Measurements from ENCODE around the gene SH3RF3. TPM values are rescaled to one million over a fixed set of nuclear protein-coding genes. Genes with fewer than 3 reads are reported as not detected.

SH3RF3 gene
- total and polyA plus RNA-seq, 2 of the 13 experiments (the other 11 are each of a cell fraction or from before 2014, with no cell fraction given) = 0.04 TPM; not detected in 1

DNA sequence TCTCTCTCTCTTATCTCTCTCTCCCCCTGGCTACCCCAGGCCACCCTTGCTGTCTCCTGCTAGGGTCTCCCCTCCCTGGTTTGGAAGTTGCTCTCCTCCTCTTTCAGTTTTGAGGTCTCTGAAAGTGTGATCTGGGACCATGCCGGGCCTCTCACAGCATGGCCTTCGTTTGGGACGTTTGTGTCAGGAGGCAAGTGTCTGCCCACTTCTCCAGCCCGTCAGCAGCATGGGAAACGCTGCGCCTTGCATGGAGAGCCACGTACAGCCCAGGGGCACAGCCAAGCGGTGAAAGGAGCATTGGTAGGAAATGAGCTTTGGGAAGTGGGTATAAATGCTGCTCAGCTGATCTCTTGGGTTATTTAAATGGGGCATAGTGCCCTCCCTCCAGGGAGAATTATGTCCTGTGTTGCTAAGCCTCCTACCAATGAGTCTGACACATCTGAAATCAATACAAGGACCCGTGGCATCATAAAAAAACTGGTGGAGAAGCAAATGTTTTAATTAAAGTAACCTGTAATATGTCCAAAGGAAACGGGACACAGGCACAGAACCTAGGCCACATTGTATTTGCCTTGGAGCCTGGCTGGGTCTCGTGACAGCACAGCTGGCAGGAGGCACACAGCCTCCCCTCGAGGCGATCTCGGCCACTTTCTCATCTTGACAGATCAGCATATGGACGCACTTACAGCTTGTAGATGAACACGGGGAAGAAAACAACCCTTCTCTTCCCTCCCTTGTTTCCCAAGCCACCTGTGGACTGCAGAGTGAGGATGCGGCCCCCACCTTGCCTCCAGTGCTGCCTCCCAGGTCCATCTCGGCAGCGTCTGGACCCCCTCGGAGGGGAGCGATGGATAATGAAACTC is 72.7 kb downstream of the SH3RF3 start:
- H3K79me2 ChIP-seq (ENCODE audit: insufficient read depth, low read length) = no peaks in the 10 kb centered on the region
- no peak for DNase-seq (ENCODE audit: low spot score)
- intact Hi-C loops (cut with micrococcal nuclease; ENCODE audit: unreplicated experiment) = no loop called here
- WGBS (ENCODE audit: low lambda C conversion rate) = 48% methylated on average over 21 of the region's 21 CpGs
- no peak overlapping the region for H2AFZ ChIP-seq (ENCODE audit: low read length)
- peaks cover 0 to 9% of the 10 kb centered on the region in 2 experiments; a peak in 2 of 5 replicates for H3K27me3 ChIP-seq (ENCODE audit: control insufficient read depth in 1 of 2, insufficient read depth in 2 of 2, low read length in 2 of 2)
- no peak for FAIRE-seq
- ATAC-seq = no peak
- H4K20me1 ChIP-seq (ENCODE audit: insufficient read depth, low read length) = no peaks in the 10 kb centered on the region
- no peak overlapping the region for H3K27ac ChIP-seq (ENCODE audit: extremely low read length, insufficient read depth, low read length)
- H3K9me3 ChIP-seq (ENCODE audit: low read length) = no peaks in the 10 kb centered on the region
- in situ Hi-C loops (cut with HindIII; ENCODE audit: extremely low pct_ligation_motif_present, low pct_unique_long_range_greater_than_20kb) = no loop called here
- H3K9ac ChIP-seq (ENCODE audit: insufficient read depth, low read depth, low read length) = no peak overlapping the region
- H3K36me3 ChIP-seq (replicated peaks in 1 of 2; ENCODE audit: control insufficient read depth in 1 of 2, insufficient read depth in 2 of 2, low read length in 2 of 2) = no peaks in the 10 kb centered on the region
- ChIA-PET CTCF (ENCODE audit: low intra/inter-chr PET ratio, low total read pairs) (no interaction called here), POLR2A (no interaction called here)
- no peak for TF ChIP-seq SNAPC2 (CRISPR knock-in tag; IDR thresholded peaks at IDR 0.05)
- no peak for TF ChIP-seq ZNF331 (CRISPR knock-in tag; IDR thresholded peaks at IDR 0.05)
- TF ChIP-seq HOXA3 (CRISPR knock-in tag; IDR thresholded peaks at IDR 0.05) = no peak
- TF ChIP-seq ZNF550 (CRISPR knock-in tag; IDR thresholded peaks at IDR 0.05; ENCODE audit: borderline replicate concordance) = no peak
- no peak for TF ChIP-seq ZNF354B (CRISPR knock-in tag; IDR thresholded peaks at IDR 0.05)
- no peak for TF ChIP-seq CBFB (CRISPR knock-in tag; IDR thresholded peaks at IDR 0.05)
- no peak for TF ChIP-seq ASH2L (IDR thresholded peaks at IDR 0.05; ENCODE audit: insufficient read length, low read depth, low read length)
- TF ChIP-seq ISX (CRISPR knock-in tag; conservative IDR thresholded peaks at IDR 0.05) = no peak
- no peak for TF ChIP-seq GATAD1 (CRISPR knock-in tag; IDR thresholded peaks at IDR 0.05)
- TF ChIP-seq, protein P1, sequence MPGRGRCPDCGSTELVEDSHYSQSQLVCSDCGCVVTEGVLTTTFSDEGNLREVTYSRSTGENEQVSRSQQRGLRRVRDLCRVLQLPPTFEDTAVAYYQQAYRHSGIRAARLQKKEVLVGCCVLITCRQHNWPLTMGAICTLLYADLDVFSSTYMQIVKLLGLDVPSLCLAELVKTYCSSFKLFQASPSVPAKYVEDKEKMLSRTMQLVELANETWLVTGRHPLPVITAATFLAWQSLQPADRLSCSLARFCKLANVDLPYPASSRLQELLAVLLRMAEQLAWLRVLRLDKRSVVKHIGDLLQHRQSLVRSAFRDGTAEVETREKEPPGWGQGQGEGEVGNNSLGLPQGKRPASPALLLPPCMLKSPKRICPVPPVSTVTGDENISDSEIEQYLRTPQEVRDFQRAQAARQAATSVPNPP (CRISPR knock-in tag; IDR thresholded peaks at IDR 0.05) = no peak
- no peak overlapping the region for H3K4me3 ChIP-seq (replicated peaks in 1 of 3; ENCODE audit: insufficient read depth in 1 of 3, low read depth in 2 of 3, low read length in 3 of 3)
- peaks cover 3% of the 10 kb centered on the region for H3K4me1 ChIP-seq (ENCODE audit: insufficient read depth, low read length)
- H3K4me2 ChIP-seq (ENCODE audit: low read depth, low read length) = no peak overlapping the region
- BruUV-seq (replicated peaks) = no TSS peak
